Gastrocnemius medialis (tissue), 4 donors: Measurements from ENCODE around the gene AKAP6.

Experiments
- POLR2A ChIP-seq, 2 donors: fragments of 450-650 bp; IDR thresholded peaks; one replicate each; pipeline ENCODE4 v1.6.1; 2017; ENCODE audit warnings: antibody characterized with exemption in 2 of 2, mild to moderate bottlenecking in 2 of 2, moderate library complexity in 2 of 2
- TF ChIP-seq, protein P1 (sequence below), 5 experiments: fragments of 450-650 bp in 3 of 5; fragments of 200-600 bp in 2 of 5; sonication (generic) in 2 of 5; IDR thresholded peaks in 4 of 5; conservative IDR thresholded peaks in 1 of 5; 1 replicate in 4 of 5; 2 replicates in 1 of 5; pipeline ENCODE4 v1.5.1; 2016 to 2019; ENCODE audit warnings: antibody characterized with exemption in 5 of 5, mild to moderate bottlenecking in 3 of 5, moderate library complexity in 3 of 5

DNA sequence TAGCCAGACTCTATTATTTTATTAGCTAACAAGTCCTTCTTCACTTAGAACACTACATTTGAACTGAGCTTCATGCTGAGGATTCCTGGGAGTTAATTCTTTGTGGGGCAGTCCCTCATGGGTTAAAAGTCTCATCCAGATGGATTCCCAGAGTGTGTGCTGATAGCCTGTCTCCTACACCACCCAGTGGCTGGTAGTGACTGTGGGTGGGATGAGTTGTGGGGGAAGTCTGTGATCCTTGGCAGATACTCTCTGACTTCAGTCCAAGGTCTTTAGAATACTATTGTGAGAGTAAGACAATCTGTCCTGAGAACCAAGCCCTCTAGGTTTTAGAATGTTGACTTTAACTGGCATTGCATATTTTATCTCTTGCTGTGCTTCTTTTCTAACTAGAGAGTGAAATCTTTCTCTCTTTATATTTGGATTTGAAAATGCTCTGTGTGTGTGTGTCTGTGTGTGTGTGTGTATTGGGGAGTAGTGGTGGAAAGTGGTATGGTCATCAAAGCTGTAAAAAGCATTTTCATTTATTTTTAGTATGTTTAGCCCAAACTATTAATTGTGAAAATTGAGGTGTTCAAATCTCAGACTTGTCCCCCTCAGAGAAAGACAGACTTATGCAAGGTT, 37.3 kb downstream of the AKAP6 start:
- TF ChIP-seq, protein P1, sequence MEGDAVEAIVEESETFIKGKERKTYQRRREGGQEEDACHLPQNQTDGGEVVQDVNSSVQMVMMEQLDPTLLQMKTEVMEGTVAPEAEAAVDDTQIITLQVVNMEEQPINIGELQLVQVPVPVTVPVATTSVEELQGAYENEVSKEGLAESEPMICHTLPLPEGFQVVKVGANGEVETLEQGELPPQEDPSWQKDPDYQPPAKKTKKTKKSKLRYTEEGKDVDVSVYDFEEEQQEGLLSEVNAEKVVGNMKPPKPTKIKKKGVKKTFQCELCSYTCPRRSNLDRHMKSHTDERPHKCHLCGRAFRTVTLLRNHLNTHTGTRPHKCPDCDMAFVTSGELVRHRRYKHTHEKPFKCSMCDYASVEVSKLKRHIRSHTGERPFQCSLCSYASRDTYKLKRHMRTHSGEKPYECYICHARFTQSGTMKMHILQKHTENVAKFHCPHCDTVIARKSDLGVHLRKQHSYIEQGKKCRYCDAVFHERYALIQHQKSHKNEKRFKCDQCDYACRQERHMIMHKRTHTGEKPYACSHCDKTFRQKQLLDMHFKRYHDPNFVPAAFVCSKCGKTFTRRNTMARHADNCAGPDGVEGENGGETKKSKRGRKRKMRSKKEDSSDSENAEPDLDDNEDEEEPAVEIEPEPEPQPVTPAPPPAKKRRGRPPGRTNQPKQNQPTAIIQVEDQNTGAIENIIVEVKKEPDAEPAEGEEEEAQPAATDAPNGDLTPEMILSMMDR (IDR thresholded peaks at IDR 0.05 in 4 of 5, conservative IDR thresholded peaks at IDR 0.05 in 1 of 5), result no peak
- TF ChIP-seq POLR2A (IDR thresholded peaks at IDR 0.05), result no peak
